SK-N-SH treated with all-trans-retinoic acid at 6 μM for 48 hours (cell line): ENCODE measurements around the gene KBTBD12.

Experiments
- ATAC-seq: fragments of 200-7000 bp; cut with Tn5 transposase; 3 replicates; pipeline ENCODE4 v1.9.1; 2020; ENCODE audit warnings: mild to moderate bottlenecking, moderate library complexity
- ARNTL ChIP-seq: fragments of 450-650 bp; formaldehyde crosslinking; IDR thresholded peaks from 2 replicates; pipeline ENCODE4 v1.5.0; 2020; ENCODE audit warnings: low read depth, mild to moderate bottlenecking, moderate library complexity, borderline replicate concordance
- BACH2 ChIP-seq: fragments of 250-450 bp; sonication (Bioruptor Pico); IDR thresholded peaks from 2 replicates; pipeline ENCODE4 v1.9.0; 2021; ENCODE audit warnings: mild to moderate bottlenecking, borderline replicate concordance
- CSDC2 ChIP-seq: fragments of 250-450 bp; sonication (Bioruptor Pico); IDR thresholded peaks from 2 replicates; pipeline ENCODE4 v1.5.0; 2020; ENCODE audit warnings: mild to moderate bottlenecking, moderate library complexity
- GLIS3 ChIP-seq: fragments of 250-450 bp; sonication (Bioruptor Pico); IDR thresholded peaks from 2 replicates; pipeline ENCODE4 v1.5.0; 2020; ENCODE audit warnings: mild to moderate bottlenecking, moderate library complexity
- ISL1 ChIP-seq: fragments of 250-450 bp; sonication (Bioruptor Pico); IDR thresholded peaks from 2 replicates; pipeline ENCODE4 v2.1.2; 2022; ENCODE audit warnings: mild to moderate bottlenecking, moderate library complexity
- OSR1 ChIP-seq: fragments of 250-450 bp; sonication (Bioruptor Pico); IDR thresholded peaks from 2 replicates; pipeline ENCODE4 v1.8.0; 2022; ENCODE audit warnings: moderate library complexity, mild to moderate bottlenecking, inconsistent platforms
- PPARA ChIP-seq: fragments of 250-450 bp; sonication (Bioruptor Pico); IDR thresholded peaks from 2 replicates; pipeline ENCODE4 v1.5.0; 2020; ENCODE audit warnings: mild to moderate bottlenecking, borderline replicate concordance
- RARB ChIP-seq: fragments of 250-450 bp; sonication (Bioruptor Pico); IDR thresholded peaks from 2 replicates; pipeline ENCODE4 v1.8.0; 2021; ENCODE audit warnings: mild to moderate bottlenecking, moderate library complexity
- SNAI2 ChIP-seq: fragments of 250-450 bp; sonication (Bioruptor Pico); IDR thresholded peaks from 2 replicates; pipeline ENCODE4 v1.5.0; 2020; ENCODE audit warnings: mild to moderate bottlenecking, moderate library complexity
- TCF4 ChIP-seq: fragments of 250-450 bp; sonication (Bioruptor Pico); IDR thresholded peaks from 2 replicates; pipeline ENCODE4 v1.8.0; 2021; ENCODE audit warnings: mild to moderate bottlenecking, moderate library complexity, borderline replicate concordance
- TOX ChIP-seq: fragments of 250-450 bp; sonication (Bioruptor Pico); IDR thresholded peaks from 2 replicates; pipeline ENCODE4 v1.8.0; 2021; ENCODE audit warnings: mild to moderate bottlenecking, moderate library complexity, borderline replicate concordance
- ZC3H10 ChIP-seq: fragments of 250-450 bp; sonication (Bioruptor Pico); IDR thresholded peaks from 2 replicates; pipeline ENCODE4 v1.5.1; 2021; ENCODE audit warnings: mild to moderate bottlenecking, moderate library complexity
- ZFP3 ChIP-seq: fragments of 250-450 bp; sonication (Bioruptor Pico); IDR thresholded peaks from 2 replicates; pipeline ENCODE4 v1.5.0; 2020; ENCODE audit warnings: mild to moderate bottlenecking, moderate library complexity
- ZFP30 ChIP-seq: fragments of 450-650 bp; formaldehyde crosslinking; IDR thresholded peaks from 2 replicates; pipeline ENCODE4 v1.5.0; 2022; ENCODE audit warnings: mild to moderate bottlenecking, moderate library complexity
- ZNF565 ChIP-seq: fragments of 450-650 bp; formaldehyde crosslinking; conservative IDR thresholded peaks from 2 replicates; pipeline ENCODE4 v1.5.0; 2020; ENCODE audit warnings: low read depth, mild to moderate bottlenecking, moderate library complexity
- ZNF70 ChIP-seq: fragments of 450-650 bp; formaldehyde crosslinking; IDR thresholded peaks from 2 replicates; pipeline ENCODE4 v1.5.0; 2020; ENCODE audit warnings: mild to moderate bottlenecking, moderate library complexity
- ZNF8 ChIP-seq: fragments of 450-650 bp; formaldehyde crosslinking; IDR thresholded peaks from 2 replicates; pipeline ENCODE4 v1.5.0; 2020; ENCODE audit warnings: mild to moderate bottlenecking, moderate library complexity
- TF ChIP-seq, protein P1 (sequence below): fragments of 250-450 bp; sonication (Bioruptor Pico); IDR thresholded peaks from 2 replicates; pipeline ENCODE4 v1.8.0; 2021; ENCODE audit warnings: low read depth, mild to moderate bottlenecking, moderate library complexity, borderline replicate concordance
- TF ChIP-seq, protein P2 (sequence below): fragments of 250-450 bp; sonication (Bioruptor Pico); IDR thresholded peaks from 2 replicates; pipeline ENCODE4 v1.5.1; 2021; ENCODE audit warnings: mild to moderate bottlenecking, moderate library complexity
- TF ChIP-seq, protein P3 (sequence below): fragments of 250-450 bp; sonication (Bioruptor Pico); IDR thresholded peaks from 2 replicates; pipeline ENCODE4 v1.5.0; 2020; ENCODE audit warnings: mild to moderate bottlenecking, moderate library complexity
- TF ChIP-seq, protein P4 (sequence below): fragments of 250-450 bp; sonication (Bioruptor Pico); IDR thresholded peaks from 2 replicates; pipeline ENCODE4 v1.8.0; 2020; ENCODE audit warnings: mild to moderate bottlenecking, moderate library complexity, borderline replicate concordance

The KBTBD12 gene

DNA sequence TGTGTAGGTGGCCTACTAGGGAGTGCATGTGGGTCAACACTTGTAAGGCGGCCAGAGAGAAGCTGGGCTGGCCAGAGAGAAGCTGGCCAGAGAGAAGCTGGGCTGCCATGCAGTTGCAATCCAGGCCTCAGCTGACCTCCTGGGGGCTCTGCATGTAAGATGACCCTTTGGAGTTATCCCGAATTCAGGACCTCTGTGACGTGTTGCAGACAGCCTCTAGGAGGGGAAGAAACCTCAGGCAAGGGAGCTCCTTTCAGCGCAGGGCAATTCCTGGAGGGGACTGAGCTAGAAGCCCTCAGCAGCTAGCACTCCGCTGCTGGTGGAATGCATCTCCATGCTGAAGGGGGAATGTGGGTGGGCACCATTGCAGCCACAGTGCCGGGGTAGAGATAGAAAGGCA lies 15.8 kb upstream of the KBTBD12 start:
- TF ChIP-seq OSR1 (CRISPR knock-in tag) (no peak), GLIS3 (CRISPR knock-in tag) (no peak), CSDC2 (CRISPR knock-in tag) (no peak), SNAI2 (no peak), PPARA (no peak), BACH2 (no peak), ZC3H10 (no peak), ZNF8 (CRISPR knock-in tag) (no peak), TOX (CRISPR knock-in tag) (no peak), ZFP3 (CRISPR knock-in tag) (no peak), ARNTL (CRISPR knock-in tag) (no peak), ZNF70 (CRISPR knock-in tag) (no peak), ZFP30 (CRISPR knock-in tag) (no peak)
- TF ChIP-seq, protein P1, sequence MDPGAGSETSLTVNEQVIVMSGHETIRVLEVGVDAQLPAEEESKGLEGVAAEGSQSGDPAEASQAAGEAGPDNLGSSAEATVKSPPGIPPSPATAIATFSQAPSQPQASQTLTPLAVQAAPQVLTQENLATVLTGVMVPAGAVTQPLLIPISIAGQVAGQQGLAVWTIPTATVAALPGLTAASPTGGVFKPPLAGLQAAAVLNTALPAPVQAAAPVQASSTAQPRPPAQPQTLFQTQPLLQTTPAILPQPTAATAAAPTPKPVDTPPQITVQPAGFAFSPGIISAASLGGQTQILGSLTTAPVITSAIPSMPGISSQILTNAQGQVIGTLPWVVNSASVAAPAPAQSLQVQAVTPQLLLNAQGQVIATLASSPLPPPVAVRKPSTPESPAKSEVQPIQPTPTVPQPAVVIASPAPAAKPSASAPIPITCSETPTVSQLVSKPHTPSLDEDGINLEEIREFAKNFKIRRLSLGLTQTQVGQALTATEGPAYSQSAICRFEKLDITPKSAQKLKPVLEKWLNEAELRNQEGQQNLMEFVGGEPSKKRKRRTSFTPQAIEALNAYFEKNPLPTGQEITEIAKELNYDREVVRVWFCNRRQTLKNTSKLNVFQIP: no peak
- TF ChIP-seq, protein P2, sequence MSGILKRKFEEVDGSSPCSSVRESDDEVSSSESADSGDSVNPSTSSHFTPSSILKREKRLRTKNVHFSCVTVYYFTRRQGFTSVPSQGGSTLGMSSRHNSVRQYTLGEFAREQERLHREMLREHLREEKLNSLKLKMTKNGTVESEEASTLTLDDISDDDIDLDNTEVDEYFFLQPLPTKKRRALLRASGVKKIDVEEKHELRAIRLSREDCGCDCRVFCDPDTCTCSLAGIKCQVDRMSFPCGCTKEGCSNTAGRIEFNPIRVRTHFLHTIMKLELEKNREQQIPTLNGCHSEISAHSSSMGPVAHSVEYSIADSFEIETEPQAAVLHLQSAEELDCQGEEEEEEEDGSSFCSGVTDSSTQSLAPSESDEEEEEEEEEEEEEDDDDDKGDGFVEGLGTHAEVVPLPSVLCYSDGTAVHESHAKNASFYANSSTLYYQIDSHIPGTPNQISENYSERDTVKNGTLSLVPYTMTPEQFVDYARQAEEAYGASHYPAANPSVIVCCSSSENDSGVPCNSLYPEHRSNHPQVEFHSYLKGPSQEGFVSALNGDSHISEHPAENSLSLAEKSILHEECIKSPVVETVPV (CRISPR knock-in tag): no peak
- TF ChIP-seq, protein P3, sequence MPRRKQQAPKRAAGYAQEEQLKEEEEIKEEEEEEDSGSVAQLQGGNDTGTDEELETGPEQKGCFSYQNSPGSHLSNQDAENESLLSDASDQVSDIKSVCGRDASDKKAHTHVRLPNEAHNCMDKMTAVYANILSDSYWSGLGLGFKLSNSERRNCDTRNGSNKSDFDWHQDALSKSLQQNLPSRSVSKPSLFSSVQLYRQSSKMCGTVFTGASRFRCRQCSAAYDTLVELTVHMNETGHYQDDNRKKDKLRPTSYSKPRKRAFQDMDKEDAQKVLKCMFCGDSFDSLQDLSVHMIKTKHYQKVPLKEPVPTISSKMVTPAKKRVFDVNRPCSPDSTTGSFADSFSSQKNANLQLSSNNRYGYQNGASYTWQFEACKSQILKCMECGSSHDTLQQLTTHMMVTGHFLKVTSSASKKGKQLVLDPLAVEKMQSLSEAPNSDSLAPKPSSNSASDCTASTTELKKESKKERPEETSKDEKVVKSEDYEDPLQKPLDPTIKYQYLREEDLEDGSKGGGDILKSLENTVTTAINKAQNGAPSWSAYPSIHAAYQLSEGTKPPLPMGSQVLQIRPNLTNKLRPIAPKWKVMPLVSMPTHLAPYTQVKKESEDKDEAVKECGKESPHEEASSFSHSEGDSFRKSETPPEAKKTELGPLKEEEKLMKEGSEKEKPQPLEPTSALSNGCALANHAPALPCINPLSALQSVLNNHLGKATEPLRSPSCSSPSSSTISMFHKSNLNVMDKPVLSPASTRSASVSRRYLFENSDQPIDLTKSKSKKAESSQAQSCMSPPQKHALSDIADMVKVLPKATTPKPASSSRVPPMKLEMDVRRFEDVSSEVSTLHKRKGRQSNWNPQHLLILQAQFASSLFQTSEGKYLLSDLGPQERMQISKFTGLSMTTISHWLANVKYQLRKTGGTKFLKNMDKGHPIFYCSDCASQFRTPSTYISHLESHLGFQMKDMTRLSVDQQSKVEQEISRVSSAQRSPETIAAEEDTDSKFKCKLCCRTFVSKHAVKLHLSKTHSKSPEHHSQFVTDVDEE (CRISPR knock-in tag): no peak
- ATAC-seq: no peak

DNA sequence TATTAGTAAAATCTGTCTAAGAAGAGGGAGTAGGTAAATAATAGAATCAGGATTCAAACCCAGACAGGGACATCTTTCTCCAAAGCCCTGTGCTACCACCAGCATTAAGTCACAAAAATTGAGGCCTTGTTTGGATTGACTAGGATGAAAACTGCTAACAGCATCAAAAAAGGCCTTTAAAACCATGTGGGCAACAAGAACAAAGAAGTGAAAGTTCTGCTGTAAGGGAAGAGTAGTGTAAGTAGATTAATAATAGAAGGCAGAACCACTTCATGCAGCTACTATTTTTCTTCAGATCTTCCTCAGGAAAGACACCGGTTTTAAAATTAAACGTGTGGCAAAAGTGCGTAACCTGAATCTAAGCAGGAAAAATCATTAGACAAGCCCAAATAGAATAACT lies 15.3 kb upstream of the KBTBD12 start:
- TF ChIP-seq ZNF565 (CRISPR knock-in tag) (no peak), OSR1 (CRISPR knock-in tag) (no peak), ARNTL (CRISPR knock-in tag) (no peak), ZNF8 (CRISPR knock-in tag) (no peak), TCF4 (CRISPR knock-in tag) (no peak), PPARA (no peak), ZFP3 (CRISPR knock-in tag) (no peak), RARB (no peak), CSDC2 (CRISPR knock-in tag) (no peak), ISL1 (CRISPR knock-in tag) (no peak)
- TF ChIP-seq, protein P4, sequence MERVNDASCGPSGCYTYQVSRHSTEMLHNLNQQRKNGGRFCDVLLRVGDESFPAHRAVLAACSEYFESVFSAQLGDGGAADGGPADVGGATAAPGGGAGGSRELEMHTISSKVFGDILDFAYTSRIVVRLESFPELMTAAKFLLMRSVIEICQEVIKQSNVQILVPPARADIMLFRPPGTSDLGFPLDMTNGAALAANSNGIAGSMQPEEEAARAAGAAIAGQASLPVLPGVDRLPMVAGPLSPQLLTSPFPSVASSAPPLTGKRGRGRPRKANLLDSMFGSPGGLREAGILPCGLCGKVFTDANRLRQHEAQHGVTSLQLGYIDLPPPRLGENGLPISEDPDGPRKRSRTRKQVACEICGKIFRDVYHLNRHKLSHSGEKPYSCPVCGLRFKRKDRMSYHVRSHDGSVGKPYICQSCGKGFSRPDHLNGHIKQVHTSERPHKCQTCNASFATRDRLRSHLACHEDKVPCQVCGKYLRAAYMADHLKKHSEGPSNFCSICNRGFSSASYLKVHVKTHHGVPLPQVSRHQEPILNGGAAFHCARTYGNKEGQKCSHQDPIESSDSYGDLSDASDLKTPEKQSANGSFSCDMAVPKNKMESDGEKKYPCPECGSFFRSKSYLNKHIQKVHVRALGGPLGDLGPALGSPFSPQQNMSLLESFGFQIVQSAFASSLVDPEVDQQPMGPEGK: no peak
- TF ChIP-seq, protein P3 (CRISPR knock-in tag): no peak
- TF ChIP-seq, protein P2 (CRISPR knock-in tag): no peak
- ATAC-seq: no peak
